ENCODE results near the gene RAP2A. TPM values are rescaled to one million over a fixed set of nuclear protein-coding genes. Genes with fewer than 3 reads are reported as not detected.

Gene RAP2A
- total RNA-seq = 10 to 100 TPM; 14.2 to 34.8 (median 24.3) TPM
- 10 to 100 TPM in 1 of 2 donors, 1 to 10 TPM in 1; 3.9 to 14.5 TPM for polyA plus RNA-seq
- long read RNA-seq, donor 1, full-length matches to known transcripts = 28 of 31 reads
- long read RNA-seq, donor 1, partial matches to known transcripts = 0 of 31 reads
- long read RNA-seq, donor 1, other reads (novel, unspliced or antisense) = 3 of 31 reads
- long read RNA-seq, donor 2, full-length matches to known transcripts = 2 of 8 reads
- long read RNA-seq, donor 2, partial matches to known transcripts = 0 of 8 reads
- long read RNA-seq, donor 2, other reads (novel, unspliced or antisense) = 6 of 8 reads
- long read RNA-seq, donor 3, full-length matches to known transcripts = 31 of 33 reads
- long read RNA-seq, donor 3, partial matches to known transcripts = 0 of 33 reads
- long read RNA-seq, donor 3, other reads (novel, unspliced or antisense) = 2 of 33 reads

GRCh38 chr13:97433727-97434396 lies at the start of gene RAP2A:
RAP2A (plus strand) TSS chr13:97434169; CDS start chr13:97434471, 302 bp downstream.
- intact Hi-C loops (cut with DNase I) = loop anchor here in 4 of 10 donors (5.0 to 10.0 kb wide), 11 partner anchors 67 to 371 kb away; partner anchors contain the start of gene MBNL2 (in 3 of the 4)
- peak in 1 of 12 donors; percentile 7 for TF ChIP-seq CTCF (IDR thresholded peaks at IDR 0.05)
- TF ChIP-seq POLR2A (IDR thresholded peaks at IDR 0.05) = peak in 1 of 2 donors; percentile 37
- DNase-seq = peak; percentile 92 to 97 (median 95)
- H3K4me3 ChIP-seq = peak within 1 kb of the TSS; percentile 72 to 92 (median 87)
- WGBS, 4 donors = 0 to 1% (median 0%) methylated on average over 4 to 94 of the region's 94 CpGs
- H3K9me3 ChIP-seq = no peaks in the 10 kb centered on the region
- H3K27ac ChIP-seq = peak within 1 kb of the TSS; percentile 96 to 100 (median 99)
- H3K27me3 ChIP-seq = no peaks in the 10 kb centered on the region
- peak; percentile 71 to 81 (median 80) for ATAC-seq
- H3K4me1 ChIP-seq = peaks cover 0 to 51% (median 33%) of the 10 kb centered on the region in 12 donors
- H3K36me3 ChIP-seq = peaks cover 0 to 4% (median 0%) of the 10 kb centered on the region in 9 donors

DNA sequence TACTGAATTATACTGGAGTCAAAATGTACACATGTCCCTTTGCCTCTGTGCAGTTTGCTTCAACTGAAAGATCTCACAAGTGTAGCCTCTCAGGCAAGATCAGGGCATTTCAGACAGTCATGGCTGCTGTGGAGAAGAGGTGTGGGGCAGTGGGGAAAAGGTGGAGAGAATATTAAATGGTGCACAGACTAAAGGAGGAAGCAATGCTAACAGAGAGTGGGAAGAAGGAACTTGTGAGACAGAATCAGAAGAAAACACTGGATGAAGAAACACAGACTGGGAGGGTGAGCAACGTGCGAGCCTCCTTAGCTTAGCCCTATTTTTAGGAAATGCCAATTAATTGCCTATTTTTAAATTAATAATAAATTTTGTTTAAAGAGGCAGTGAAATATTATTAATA lies 49.6 kb upstream of the RAP2A start:
- ATAC-seq (peak in 2 of 4 donors; percentile 13 to 31), DNase-seq (no peak)
- intact Hi-C loops (cut with DNase I) = loop anchor here in 1 of 10 donors (10.0 kb wide), 1 partner anchor 190 kb away; no protein-coding TSS in a partner anchor
- Histone ChIP-seq H3K9me3 (no peaks in the 10 kb centered on the region), H3K4me3 (no peak overlapping the region), H3K36me3 (peaks cover 0 to 55% (median 12%) of the 10 kb centered on the region in 9 donors), H3K27ac (peak overlapping the region in 1 of 12 donors; percentile 75), H3K27me3 (no peaks in the 10 kb centered on the region), H3K4me1 (peaks cover 0 to 59% (median 12%) of the 10 kb centered on the region in 12 donors)
- TF ChIP-seq POLR2A (IDR thresholded peaks at IDR 0.05) = no peak
- TF ChIP-seq CTCF (IDR thresholded peaks at IDR 0.05) = no peak
- WGBS, 4 donors = 56 to 69% (median 60%) methylated on average over 2 of the region's 2 CpGs

- Histone ChIP-seq H3K9me3 (no peaks in the 10 kb centered on the region), H3K27ac (peak overlapping the region in 1 of 12 donors; percentile 82), H3K4me3 (no peak overlapping the region), H3K4me1 (peaks cover 0 to 59% (median 12%) of the 10 kb centered on the region in 12 donors), H3K27me3 (no peaks in the 10 kb centered on the region), H3K36me3 (peaks cover 0 to 48% (median 12%) of the 10 kb centered on the region in 9 donors)
- ATAC-seq (peak in 3 of 4 donors; percentile 41 to 50 (median 47)), DNase-seq (no peak)
- intact Hi-C loops (cut with DNase I) = loop anchor here in 1 of 10 donors (10.0 kb wide), 1 partner anchor 190 kb away; no protein-coding TSS in a partner anchor
- TF ChIP-seq POLR2A (IDR thresholded peaks at IDR 0.05) (no peak), CTCF (IDR thresholded peaks at IDR 0.05) (no peak)
Observed at GRCh38 chr13:97385146-97385545, 48.8 kb upstream of the RAP2A start.
